ENCODE results near the gene ACTL6B.
"Not testable (repeated sequence)": the region's sequence is repeated elsewhere in the genome, so short reads cannot be mapped to it uniquely, and the experiment has no call there.

Gene ACTL6B

DNA sequence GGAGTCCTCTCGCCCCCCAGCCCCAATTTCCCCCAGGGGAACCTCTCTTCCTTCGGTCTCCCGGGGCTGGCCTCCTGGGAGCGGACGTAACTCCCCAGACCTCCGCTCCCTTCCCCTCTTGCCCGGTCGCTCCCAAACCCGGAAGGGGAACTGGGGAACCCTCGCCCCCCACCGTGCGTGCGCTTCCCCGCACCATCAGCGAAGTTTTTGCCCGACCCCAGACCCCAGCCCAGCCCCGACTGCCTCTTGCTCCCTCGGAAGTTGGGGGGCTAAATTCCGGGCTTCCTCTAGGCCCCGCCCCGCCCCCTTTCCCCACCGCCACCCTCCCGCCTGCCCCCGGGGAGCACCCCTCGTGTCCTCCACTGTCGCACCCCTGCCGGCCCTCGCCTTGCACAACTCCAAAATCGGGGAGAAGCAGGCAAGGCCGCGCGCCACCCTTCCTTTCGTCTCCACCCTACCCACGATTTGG, 17.7 kb upstream of the ACTL6B start:
- TF ChIP-seq, protein P1, sequence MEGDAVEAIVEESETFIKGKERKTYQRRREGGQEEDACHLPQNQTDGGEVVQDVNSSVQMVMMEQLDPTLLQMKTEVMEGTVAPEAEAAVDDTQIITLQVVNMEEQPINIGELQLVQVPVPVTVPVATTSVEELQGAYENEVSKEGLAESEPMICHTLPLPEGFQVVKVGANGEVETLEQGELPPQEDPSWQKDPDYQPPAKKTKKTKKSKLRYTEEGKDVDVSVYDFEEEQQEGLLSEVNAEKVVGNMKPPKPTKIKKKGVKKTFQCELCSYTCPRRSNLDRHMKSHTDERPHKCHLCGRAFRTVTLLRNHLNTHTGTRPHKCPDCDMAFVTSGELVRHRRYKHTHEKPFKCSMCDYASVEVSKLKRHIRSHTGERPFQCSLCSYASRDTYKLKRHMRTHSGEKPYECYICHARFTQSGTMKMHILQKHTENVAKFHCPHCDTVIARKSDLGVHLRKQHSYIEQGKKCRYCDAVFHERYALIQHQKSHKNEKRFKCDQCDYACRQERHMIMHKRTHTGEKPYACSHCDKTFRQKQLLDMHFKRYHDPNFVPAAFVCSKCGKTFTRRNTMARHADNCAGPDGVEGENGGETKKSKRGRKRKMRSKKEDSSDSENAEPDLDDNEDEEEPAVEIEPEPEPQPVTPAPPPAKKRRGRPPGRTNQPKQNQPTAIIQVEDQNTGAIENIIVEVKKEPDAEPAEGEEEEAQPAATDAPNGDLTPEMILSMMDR (IDR thresholded peaks at IDR 0.05; ENCODE audit: unreplicated experiment in 3 of 3), result no peak
- H3K27me3 Mint-ChIP-seq (ENCODE audit: low read depth), result peaks cover 8% of the 10 kb centered on the region
- H3K27ac Mint-ChIP-seq, result peak overlapping the region; percentile 89 to 99 (median 99)
- H3K9me3 Mint-ChIP-seq, result no peaks in the 10 kb centered on the region
- no peaks in the 10 kb centered on the region for H3K4me1 Mint-ChIP-seq
- peak overlapping the region; percentile 96 to 97 (median 96) for H3K4me3 Mint-ChIP-seq
- peaks cover 11% of the 10 kb centered on the region for H3K36me3 Mint-ChIP-seq (ENCODE audit: low read depth)

DNA sequence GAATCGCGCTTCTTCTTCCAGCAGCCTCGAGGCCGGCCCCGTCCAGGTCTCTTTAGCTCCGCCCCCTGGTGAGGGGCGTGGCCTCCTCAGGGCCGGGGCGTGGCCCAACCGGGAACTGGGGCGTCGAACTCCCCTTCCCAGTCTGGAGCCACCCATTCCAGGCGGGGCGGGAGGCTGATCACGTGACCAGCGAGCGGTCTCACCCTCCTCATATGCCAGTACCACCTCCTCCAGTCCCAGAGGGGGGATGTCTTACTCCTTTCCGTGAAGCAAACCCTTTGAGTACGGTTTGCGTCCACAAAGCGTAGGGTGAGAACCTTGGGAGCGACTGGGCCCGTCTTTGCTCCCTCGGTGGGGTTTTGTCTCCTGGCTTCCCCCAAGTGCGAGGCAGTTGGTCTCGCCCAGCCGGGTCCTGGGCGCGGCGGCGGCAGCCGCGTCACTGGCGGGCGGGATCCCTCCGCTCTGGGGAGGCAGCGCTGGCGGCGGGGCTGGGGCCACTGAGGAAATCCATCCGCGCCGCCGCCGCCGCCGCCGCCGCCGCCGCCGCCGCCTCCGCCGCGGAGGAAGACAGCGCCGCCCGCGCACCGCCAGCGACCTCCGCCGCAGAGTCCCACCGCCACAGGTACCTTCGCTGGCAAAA, 17.2 kb upstream of the ACTL6B start, which contains the start of gene GNB2:
TSS of gene GNB2 (plus strand) at position 439 of the 640 bp plus-strand sequence. CDS start 2,526 bp downstream, outside the sequence.
- H3K4me3 Mint-ChIP-seq, result peak within 1 kb of the TSS; percentile 96 to 97 (median 96)
- H3K27ac Mint-ChIP-seq, result peak within 1 kb of the TSS; percentile 99 to 100 (median 99)
- peaks cover 8% of the 10 kb centered on the region for H3K27me3 Mint-ChIP-seq (ENCODE audit: low read depth)
- H3K4me1 Mint-ChIP-seq, result no peaks in the 10 kb centered on the region
- TF ChIP-seq, protein P1 (IDR thresholded peaks at IDR 0.05; ENCODE audit: unreplicated experiment in 3 of 3), result no peak
- no peaks in the 10 kb centered on the region for H3K9me3 Mint-ChIP-seq
- peaks cover 10% of the 10 kb centered on the region for H3K36me3 Mint-ChIP-seq (ENCODE audit: low read depth)

DNA sequence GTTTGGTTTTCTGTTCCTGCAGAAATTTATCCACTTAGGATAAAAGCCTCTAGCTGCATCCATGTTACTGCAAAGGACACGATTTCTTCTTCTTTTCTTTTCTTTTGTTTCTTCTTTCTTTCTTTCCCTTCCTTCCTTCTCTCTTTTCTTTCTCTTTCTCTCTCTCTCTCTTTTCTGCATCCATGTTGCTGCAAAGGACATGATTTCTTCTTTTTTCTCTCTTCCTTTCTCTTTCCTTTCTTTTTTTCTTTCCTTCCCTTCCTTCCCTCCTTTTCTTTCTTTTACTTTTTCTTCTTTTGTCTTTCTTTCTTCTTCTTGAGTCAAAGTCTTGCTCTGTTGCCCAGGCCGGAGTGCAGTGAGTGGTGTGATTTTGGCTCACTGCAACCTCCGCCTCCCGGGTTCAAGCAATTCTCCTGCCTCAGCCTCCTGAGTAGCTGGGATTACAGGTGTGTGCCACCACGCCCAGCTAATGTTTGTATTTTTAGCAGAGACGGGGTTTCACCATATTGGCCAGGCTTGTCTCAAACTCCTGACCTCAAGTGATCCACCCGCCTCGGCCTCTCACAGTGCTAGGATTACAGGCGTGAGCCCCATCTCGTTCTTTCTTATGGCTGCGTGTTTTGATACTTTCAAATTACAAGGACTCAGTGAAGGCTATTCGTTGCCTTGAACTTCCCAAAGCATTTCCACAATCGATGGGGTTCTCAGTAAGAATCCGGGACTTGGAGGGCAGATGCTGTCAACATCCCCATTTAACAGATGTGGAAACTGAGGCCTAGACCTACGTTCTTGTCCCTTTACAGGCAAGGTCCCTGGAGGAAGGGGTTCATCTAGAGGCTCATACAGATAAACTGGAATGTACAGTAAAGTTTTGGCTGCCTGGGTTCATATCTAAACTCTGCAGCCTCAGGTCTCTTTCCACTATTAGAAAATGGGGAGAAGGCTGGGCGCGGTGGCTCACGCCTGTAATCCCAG, 15.4 kb upstream of the ACTL6B start:
- Mint-ChIP-seq H3K9me3 (no peaks in the 10 kb centered on the region), H3K27ac (no peak overlapping the region), H3K4me3 (peak overlapping the region; percentile 54 to 96 (median 95)), H3K36me3 (ENCODE audit: low read depth) (peaks cover 4% of the 10 kb centered on the region), H3K4me1 (no peaks in the 10 kb centered on the region), H3K27me3 (ENCODE audit: low read depth) (peaks cover 18% of the 10 kb centered on the region)
- TF ChIP-seq, protein P1 (IDR thresholded peaks at IDR 0.05; ENCODE audit: unreplicated experiment in 3 of 3), result no peak

DNA sequence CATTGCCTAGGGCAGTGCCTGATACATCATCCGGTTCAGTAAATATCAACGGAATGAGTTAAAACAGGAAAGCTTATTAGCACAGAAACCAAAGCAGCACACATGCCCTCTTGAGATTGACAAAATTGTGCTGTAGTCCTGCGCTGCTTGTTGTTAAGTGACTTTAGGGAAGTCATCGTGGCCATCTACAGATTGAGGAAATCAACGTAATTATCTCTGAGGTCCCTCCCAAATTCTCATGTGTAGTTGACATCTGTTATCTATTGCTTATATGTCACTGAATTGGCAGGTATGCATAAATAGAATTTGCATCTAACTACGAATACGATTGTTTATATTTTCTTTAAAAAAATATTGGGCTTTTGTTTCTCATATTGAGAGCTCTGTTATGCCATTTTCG, 13.8 kb upstream of the ACTL6B start:
- Mint-ChIP-seq H3K4me3 (no peak overlapping the region), H3K36me3 (ENCODE audit: low read depth) (no peaks in the 10 kb centered on the region), H3K27ac (no peak overlapping the region), H3K27me3 (ENCODE audit: low read depth) (peaks cover 29% of the 10 kb centered on the region), H3K4me1 (no peaks in the 10 kb centered on the region), H3K9me3 (no peaks in the 10 kb centered on the region)
- TF ChIP-seq, protein P1 (IDR thresholded peaks at IDR 0.05; ENCODE audit: unreplicated experiment in 3 of 3), result no peak

DNA sequence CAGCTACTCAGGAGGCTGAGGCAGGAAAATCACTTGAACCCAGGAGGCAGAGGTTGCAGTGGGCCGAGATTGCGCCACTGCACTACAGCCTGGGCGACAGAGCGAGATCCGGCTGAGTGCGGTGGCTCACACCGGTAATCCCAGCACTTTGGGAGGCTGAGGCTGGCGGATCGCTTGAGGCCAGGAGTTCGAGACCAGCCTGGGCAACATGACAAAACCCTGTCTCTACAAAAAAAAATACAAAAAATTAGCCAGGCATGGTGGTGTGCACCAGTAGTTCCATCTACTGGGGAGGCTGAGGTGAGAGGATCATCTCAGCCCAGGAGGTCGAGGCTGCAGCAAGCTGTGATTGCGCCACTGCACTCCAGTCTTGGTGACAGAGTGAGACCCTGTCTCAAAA, 12.9 kb upstream of the ACTL6B start:
- H3K4me3 Mint-ChIP-seq; H3K27ac Mint-ChIP-seq; H3K4me1 Mint-ChIP-seq; H3K36me3 Mint-ChIP-seq (ENCODE audit: low read depth); H3K9me3 Mint-ChIP-seq: not testable (repeated sequence)
- H3K27me3 Mint-ChIP-seq (ENCODE audit: low read depth), result peaks cover 32% of the 10 kb centered on the region

DNA sequence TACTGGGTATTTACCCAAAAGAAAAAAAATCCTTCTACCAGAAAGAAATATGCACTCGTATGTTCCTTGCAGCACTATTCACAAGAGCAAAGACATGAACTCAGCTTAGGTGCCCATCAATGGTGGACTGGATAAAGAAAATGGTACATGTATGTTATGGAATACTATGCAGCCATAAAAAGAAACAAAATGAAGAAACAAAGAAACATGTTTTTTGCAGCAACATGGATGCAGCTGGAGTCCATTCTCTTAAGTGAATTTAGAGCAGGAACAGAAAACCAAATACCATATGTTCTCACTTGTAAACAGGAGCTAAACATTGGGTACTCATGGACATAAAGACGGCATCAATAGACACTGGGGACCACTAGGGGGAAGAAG, 11.8 kb upstream of the ACTL6B start:
- no peaks in the 10 kb centered on the region for H3K4me1 Mint-ChIP-seq
- H3K27ac Mint-ChIP-seq, result no peak overlapping the region
- H3K4me3 Mint-ChIP-seq, result no peak overlapping the region
- TF ChIP-seq, protein P1 (IDR thresholded peaks at IDR 0.05; ENCODE audit: unreplicated experiment in 3 of 3), result no peak
- no peaks in the 10 kb centered on the region for H3K9me3 Mint-ChIP-seq
- H3K27me3 Mint-ChIP-seq (ENCODE audit: low read depth), result peaks cover 35% of the 10 kb centered on the region
- no peaks in the 10 kb centered on the region for H3K36me3 Mint-ChIP-seq (ENCODE audit: low read depth)

Measured in nephron (organoid).